ENCODE measurements around the gene CCDC97.

GRCh38 chr19:41300555-41300954 is 9.4 kb upstream of the CCDC97 start:
- no peak for TF ChIP-seq CTCF (IDR thresholded peaks at IDR 0.05)
- TF ChIP-seq POLR2A (IDR thresholded peaks at IDR 0.05): no peak
